T-helper 1 cell treated with Interleukin-12 subunit alpha and Interleukin-12 subunit beta and Interleukin-4 antibody, amounts not matched to agents 30 μg/mL and 1 μg/mL, for 36 hours (primary cell): ENCODE data around the gene EXOSC7.

ENCODE experiments used
- H3K27ac Mint-ChIP-seq: one replicate; pipeline ENCODE4 v1.8.0; 2021; ENCODE audit warnings: mild to moderate bottlenecking, mixed read lengths
- H3K27me3 Mint-ChIP-seq: one replicate; pipeline ENCODE4 v1.8.0; 2021; ENCODE audit warnings: low read depth, mixed read lengths
- H3K36me3 Mint-ChIP-seq: one replicate; pipeline ENCODE4 v1.8.0; 2021; ENCODE audit warnings: low read depth, mixed read lengths
- H3K4me1 Mint-ChIP-seq: one replicate; pipeline ENCODE4 v1.8.0; 2021; ENCODE audit warnings: low read depth, mixed read lengths
- H3K4me3 Mint-ChIP-seq: one replicate; pipeline ENCODE4 v1.8.0; 2021; ENCODE audit warnings: mild to moderate bottlenecking, moderate library complexity, mixed read lengths
- H3K9me3 Mint-ChIP-seq: one replicate; pipeline ENCODE4 v1.8.0; 2021; ENCODE audit warnings: mixed read lengths

The EXOSC7 gene

GRCh38 chr3:44954304-44954703, 21.7 kb upstream of the EXOSC7 start:
- Mint-ChIP-seq H3K4me3 (no peak overlapping the region), H3K9me3 (no peaks in the 10 kb centered on the region), H3K36me3 (peaks cover 9% of the 10 kb centered on the region), H3K4me1 (peaks cover 11% of the 10 kb centered on the region), H3K27me3 (no peaks in the 10 kb centered on the region), H3K27ac (no peak overlapping the region)

GRCh38 chr3:44954962-44955361, 21.1 kb upstream of the EXOSC7 start:
- Mint-ChIP-seq H3K36me3 (peaks cover 9% of the 10 kb centered on the region), H3K4me1 (peaks cover 11% of the 10 kb centered on the region), H3K27ac (no peak overlapping the region), H3K27me3 (no peaks in the 10 kb centered on the region), H3K4me3 (no peak overlapping the region), H3K9me3 (no peaks in the 10 kb centered on the region)

GRCh38 chr3:44955917-44956316, 20.1 kb upstream of the EXOSC7 start:
- peaks cover 17% of the 10 kb centered on the region for H3K4me1 Mint-ChIP-seq
- H3K36me3 Mint-ChIP-seq: peaks cover 9% of the 10 kb centered on the region
- H3K9me3 Mint-ChIP-seq: no peaks in the 10 kb centered on the region
- H3K27me3 Mint-ChIP-seq: no peaks in the 10 kb centered on the region
- H3K27ac Mint-ChIP-seq: no peak overlapping the region
- H3K4me3 Mint-ChIP-seq: no peak overlapping the region

- Mint-ChIP-seq H3K4me3 (no peak overlapping the region), H3K4me1 (peaks cover 24% of the 10 kb centered on the region), H3K36me3 (peaks cover 8% of the 10 kb centered on the region), H3K9me3 (no peaks in the 10 kb centered on the region), H3K27me3 (no peaks in the 10 kb centered on the region), H3K27ac (no peak overlapping the region)
These were observed 18.1 kb upstream of the EXOSC7 start for GRCh38 chr3:44957986-44958385.

- Mint-ChIP-seq H3K36me3 (peaks cover 8% of the 10 kb centered on the region), H3K27ac (no peak overlapping the region), H3K27me3 (no peaks in the 10 kb centered on the region), H3K9me3 (no peaks in the 10 kb centered on the region), H3K4me1 (peaks cover 24% of the 10 kb centered on the region), H3K4me3 (no peak overlapping the region)
These were observed 17.7 kb upstream of the EXOSC7 start for GRCh38 chr3:44958386-44958785.

GRCh38 chr3:44960387-44961026, 15.5 kb upstream of the EXOSC7 start:
- no peaks in the 10 kb centered on the region for H3K27me3 Mint-ChIP-seq
- peaks cover 8% of the 10 kb centered on the region for H3K36me3 Mint-ChIP-seq
- H3K9me3 Mint-ChIP-seq: no peaks in the 10 kb centered on the region
- H3K4me1 Mint-ChIP-seq: peaks cover 26% of the 10 kb centered on the region
- no peak overlapping the region for H3K4me3 Mint-ChIP-seq
- no peak overlapping the region for H3K27ac Mint-ChIP-seq

- no peaks in the 10 kb centered on the region for H3K9me3 Mint-ChIP-seq
- H3K36me3 Mint-ChIP-seq: peaks cover 5% of the 10 kb centered on the region
- H3K27me3 Mint-ChIP-seq: no peaks in the 10 kb centered on the region
- no peak overlapping the region for H3K4me3 Mint-ChIP-seq
- no peak overlapping the region for H3K27ac Mint-ChIP-seq
- H3K4me1 Mint-ChIP-seq: peaks cover 26% of the 10 kb centered on the region
These were observed 14.2 kb upstream of the EXOSC7 start for GRCh38 chr3:44961888-44962287.

GRCh38 chr3:44962621-44963393, 13.2 kb upstream of the EXOSC7 start:
- Mint-ChIP-seq H3K27ac (no peak overlapping the region), H3K9me3 (no peaks in the 10 kb centered on the region), H3K4me3 (no peak overlapping the region), H3K36me3 (peaks cover 1% of the 10 kb centered on the region), H3K4me1 (peaks cover 33% of the 10 kb centered on the region), H3K27me3 (no peaks in the 10 kb centered on the region)

GRCh38 chr3:44963571-44964325, 12.3 kb upstream of the EXOSC7 start:
- peaks cover 42% of the 10 kb centered on the region for H3K4me1 Mint-ChIP-seq
- H3K27me3 Mint-ChIP-seq: no peaks in the 10 kb centered on the region
- no peak overlapping the region for H3K27ac Mint-ChIP-seq
- H3K9me3 Mint-ChIP-seq: no peaks in the 10 kb centered on the region
- peaks cover 1% of the 10 kb centered on the region for H3K36me3 Mint-ChIP-seq
- no peak overlapping the region for H3K4me3 Mint-ChIP-seq

GRCh38 chr3:44965165-44965564, 10.9 kb upstream of the EXOSC7 start:
- Mint-ChIP-seq H3K27ac (no peak overlapping the region), H3K36me3 (peaks cover 7% of the 10 kb centered on the region), H3K27me3 (no peaks in the 10 kb centered on the region), H3K4me1 (peaks cover 56% of the 10 kb centered on the region), H3K9me3 (no peaks in the 10 kb centered on the region), H3K4me3 (no peak overlapping the region)

- no peaks in the 10 kb centered on the region for H3K9me3 Mint-ChIP-seq
- H3K27me3 Mint-ChIP-seq: no peaks in the 10 kb centered on the region
- H3K36me3 Mint-ChIP-seq: peaks cover 7% of the 10 kb centered on the region
- peaks cover 58% of the 10 kb centered on the region for H3K4me1 Mint-ChIP-seq
- H3K27ac Mint-ChIP-seq: no peak overlapping the region
- no peak overlapping the region for H3K4me3 Mint-ChIP-seq
These were observed 9.2 kb upstream of the EXOSC7 start for GRCh38 chr3:44966795-44967278.

- Mint-ChIP-seq H3K27ac (no peak overlapping the region), H3K27me3 (no peaks in the 10 kb centered on the region), H3K4me1 (peaks cover 52% of the 10 kb centered on the region), H3K4me3 (no peak overlapping the region), H3K36me3 (peaks cover 7% of the 10 kb centered on the region), H3K9me3 (no peaks in the 10 kb centered on the region)
These were observed 7.6 kb upstream of the EXOSC7 start for GRCh38 chr3:44968447-44968858.

- peak overlapping the region; percentile 5 for H3K4me3 Mint-ChIP-seq
- peaks cover 54% of the 10 kb centered on the region for H3K4me1 Mint-ChIP-seq
- no peaks in the 10 kb centered on the region for H3K27me3 Mint-ChIP-seq
- H3K36me3 Mint-ChIP-seq: peaks cover 7% of the 10 kb centered on the region
- H3K27ac Mint-ChIP-seq: peak overlapping the region; percentile 8
- H3K9me3 Mint-ChIP-seq: no peaks in the 10 kb centered on the region
These were observed 6.8 kb upstream of the EXOSC7 start for GRCh38 chr3:44969154-44969827.

- Mint-ChIP-seq H3K4me3 (no peak overlapping the region), H3K4me1 (peaks cover 59% of the 10 kb centered on the region), H3K36me3 (peaks cover 7% of the 10 kb centered on the region), H3K9me3 (no peaks in the 10 kb centered on the region), H3K27me3 (no peaks in the 10 kb centered on the region), H3K27ac (peak overlapping the region; percentile 5)
These were observed 6.2 kb upstream of the EXOSC7 start for GRCh38 chr3:44969828-44970179.
